ENCODE data around the gene DPF3. TPM values are rescaled to one million over a fixed set of nuclear protein-coding genes. Genes with fewer than 3 reads are reported as not detected.

DPF3 gene
- total RNA-seq, 4 donors from 2014 or later, result 1.1 to 4.7 (median 1.8) TPM

DNA sequence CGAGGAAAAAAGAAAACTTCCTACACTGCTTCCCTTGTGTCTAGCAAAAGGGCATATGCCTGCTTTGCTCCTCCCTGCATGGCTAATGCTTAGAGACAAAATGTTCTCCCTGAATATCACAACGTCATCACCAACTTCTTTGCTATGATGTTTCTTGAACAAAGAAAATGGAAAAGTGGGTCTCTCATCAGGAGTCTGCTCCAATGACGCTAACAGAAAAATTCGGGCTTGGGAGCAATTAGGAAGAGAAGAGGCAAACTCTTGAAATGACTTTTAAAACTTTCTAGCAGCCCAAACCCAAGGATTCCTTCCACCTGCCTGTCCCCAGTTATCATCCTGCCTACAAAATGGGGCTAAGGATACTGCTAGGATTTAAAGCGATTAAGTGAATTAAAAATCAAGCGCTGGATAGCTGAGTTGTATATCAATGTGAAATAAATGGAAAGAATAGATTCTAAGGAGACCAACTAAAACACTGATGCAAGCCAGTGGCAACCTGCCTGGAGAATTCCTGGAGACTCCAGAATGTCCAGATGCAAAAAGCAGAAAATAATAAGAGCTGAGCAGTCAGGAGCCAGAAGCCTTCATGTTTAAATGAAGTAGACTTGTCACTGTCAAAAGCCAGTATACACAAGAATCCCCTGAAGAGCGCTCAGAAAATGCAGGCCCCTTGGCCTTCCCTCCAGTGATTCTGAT lies 183.8 kb downstream of the DPF3 start:
- no peak overlapping the region for H3K4me3 ChIP-seq (ENCODE audit: low read depth, poor library complexity, severe bottlenecking)
- intact Hi-C loops (cut with DNase I; ENCODE audit: low total_unique reads), result no loop called here
- no peak for TF ChIP-seq POLR2A (IDR thresholded peaks at IDR 0.05)
- TF ChIP-seq, protein P1, sequence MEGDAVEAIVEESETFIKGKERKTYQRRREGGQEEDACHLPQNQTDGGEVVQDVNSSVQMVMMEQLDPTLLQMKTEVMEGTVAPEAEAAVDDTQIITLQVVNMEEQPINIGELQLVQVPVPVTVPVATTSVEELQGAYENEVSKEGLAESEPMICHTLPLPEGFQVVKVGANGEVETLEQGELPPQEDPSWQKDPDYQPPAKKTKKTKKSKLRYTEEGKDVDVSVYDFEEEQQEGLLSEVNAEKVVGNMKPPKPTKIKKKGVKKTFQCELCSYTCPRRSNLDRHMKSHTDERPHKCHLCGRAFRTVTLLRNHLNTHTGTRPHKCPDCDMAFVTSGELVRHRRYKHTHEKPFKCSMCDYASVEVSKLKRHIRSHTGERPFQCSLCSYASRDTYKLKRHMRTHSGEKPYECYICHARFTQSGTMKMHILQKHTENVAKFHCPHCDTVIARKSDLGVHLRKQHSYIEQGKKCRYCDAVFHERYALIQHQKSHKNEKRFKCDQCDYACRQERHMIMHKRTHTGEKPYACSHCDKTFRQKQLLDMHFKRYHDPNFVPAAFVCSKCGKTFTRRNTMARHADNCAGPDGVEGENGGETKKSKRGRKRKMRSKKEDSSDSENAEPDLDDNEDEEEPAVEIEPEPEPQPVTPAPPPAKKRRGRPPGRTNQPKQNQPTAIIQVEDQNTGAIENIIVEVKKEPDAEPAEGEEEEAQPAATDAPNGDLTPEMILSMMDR (IDR thresholded peaks at IDR 0.05), result no peak
- WGBS, 2 donors, result 88 to 93% methylated on average over 7 of the region's 7 CpGs
- DNase-seq (ENCODE audit: low spot score in 2 of 2), result no peak

DNA sequence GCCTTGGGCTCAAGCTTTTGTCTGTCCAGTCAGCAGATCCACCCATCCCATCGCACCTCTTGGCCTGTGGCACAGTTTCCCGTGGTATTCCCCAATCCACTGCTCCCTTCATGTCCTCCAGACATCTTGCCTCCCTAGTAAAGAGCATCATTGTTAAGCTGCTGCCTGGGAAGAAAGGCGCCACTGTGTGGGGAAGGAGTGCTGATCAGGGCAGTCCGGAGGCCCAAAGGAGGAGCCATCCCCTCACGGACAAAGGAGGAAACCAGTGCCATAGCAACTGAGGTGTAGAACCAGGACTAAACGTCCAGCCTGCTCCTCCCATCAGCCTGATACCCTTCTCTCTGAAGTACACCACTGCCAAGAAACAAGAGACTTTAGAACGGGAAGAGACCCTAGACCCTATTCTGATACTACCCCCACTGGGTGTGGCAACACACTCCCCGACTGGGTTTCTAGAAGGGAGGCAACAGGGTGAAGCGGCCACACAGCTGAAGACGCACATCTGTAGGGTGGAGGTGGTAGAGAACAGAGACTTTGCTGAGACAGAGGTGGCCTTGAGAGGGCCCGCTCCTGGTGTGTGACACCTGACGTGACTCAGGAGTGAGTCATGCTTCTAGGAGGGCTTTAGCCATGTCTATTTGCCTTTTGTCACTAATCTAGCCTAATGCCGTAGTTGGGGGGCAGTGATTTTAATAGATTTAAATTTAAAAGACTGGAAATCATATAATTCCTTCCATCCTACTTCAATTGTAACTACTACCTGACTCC lies 185.0 kb downstream of the DPF3 start:
- no peak overlapping the region for H3K4me3 ChIP-seq (ENCODE audit: low read depth, poor library complexity, severe bottlenecking)
- intact Hi-C loops (cut with DNase I; ENCODE audit: low total_unique reads), result no loop called here

DNA sequence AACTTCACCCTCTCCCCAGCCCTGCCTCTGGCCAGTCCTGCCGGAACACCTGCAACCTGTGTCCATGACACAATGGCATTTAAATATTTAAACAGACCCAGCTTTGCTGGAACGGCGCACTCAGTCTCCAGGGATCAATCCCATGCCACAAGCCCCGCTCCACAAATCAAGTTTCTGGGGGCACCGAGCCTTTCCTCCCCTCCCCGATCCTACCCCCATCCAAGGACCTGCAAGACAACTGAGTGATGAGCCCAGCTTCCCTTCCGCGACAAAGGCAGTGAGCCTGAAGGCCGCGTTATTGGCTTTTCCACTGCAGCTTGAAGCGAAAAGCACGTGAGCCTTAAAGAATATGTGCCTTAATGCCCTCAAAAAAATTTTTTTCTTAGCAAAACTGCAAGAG lies 185.7 kb downstream of the DPF3 start:
- intact Hi-C loops (cut with DNase I; ENCODE audit: low total_unique reads), result no loop called here
- H3K4me3 ChIP-seq (ENCODE audit: low read depth, poor library complexity, severe bottlenecking), result no peak overlapping the region
- WGBS, 2 donors, result 88 to 89% methylated on average over 12 of the region's 12 CpGs
- DNase-seq (ENCODE audit: low spot score in 2 of 2), result no peak
- TF ChIP-seq POLR2A (IDR thresholded peaks at IDR 0.05), result no peak
- TF ChIP-seq, protein P1 (IDR thresholded peaks at IDR 0.05), result no peak

More for the DNA sequence above, 185.0 kb downstream of the DPF3 start:
- WGBS, 2 donors, result 78 to 80% methylated on average over 13 of the region's 13 CpGs
- DNase-seq (ENCODE audit: low spot score in 2 of 2), result no peak
- TF ChIP-seq, protein P1 (IDR thresholded peaks at IDR 0.05), result no peak
- no peak for TF ChIP-seq POLR2A (IDR thresholded peaks at IDR 0.05)

DNA sequence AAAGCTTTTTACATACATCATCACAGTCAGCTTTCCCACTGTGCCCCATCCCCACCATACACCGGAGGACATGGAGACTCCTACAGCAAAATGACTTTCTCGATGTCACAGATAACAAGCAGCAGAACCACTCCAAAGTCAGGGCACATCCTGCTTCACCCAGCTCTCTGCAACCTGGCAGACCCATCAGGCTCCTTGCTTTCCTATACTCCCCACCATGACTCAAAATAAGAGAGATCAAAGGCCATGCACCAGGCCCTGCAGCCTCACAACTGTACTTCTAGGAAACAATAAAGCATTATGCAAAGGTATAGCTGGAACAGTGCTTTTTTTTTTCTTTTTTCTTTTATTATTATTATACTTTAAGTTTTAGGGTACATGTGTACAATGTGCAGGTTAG lies 187.4 kb downstream of the DPF3 start:
- 87 to 89% methylated on average over 2 of the region's 2 CpGs for WGBS, 2 donors
- no peak for DNase-seq (ENCODE audit: low spot score in 2 of 2)
- intact Hi-C loops (cut with DNase I; ENCODE audit: low total_unique reads), result no loop called here
- TF ChIP-seq, protein P1 (IDR thresholded peaks at IDR 0.05), result no peak
- no peak for TF ChIP-seq POLR2A (IDR thresholded peaks at IDR 0.05)
- H3K4me3 ChIP-seq (ENCODE audit: low read depth, poor library complexity, severe bottlenecking), result no peak overlapping the region

DNA sequence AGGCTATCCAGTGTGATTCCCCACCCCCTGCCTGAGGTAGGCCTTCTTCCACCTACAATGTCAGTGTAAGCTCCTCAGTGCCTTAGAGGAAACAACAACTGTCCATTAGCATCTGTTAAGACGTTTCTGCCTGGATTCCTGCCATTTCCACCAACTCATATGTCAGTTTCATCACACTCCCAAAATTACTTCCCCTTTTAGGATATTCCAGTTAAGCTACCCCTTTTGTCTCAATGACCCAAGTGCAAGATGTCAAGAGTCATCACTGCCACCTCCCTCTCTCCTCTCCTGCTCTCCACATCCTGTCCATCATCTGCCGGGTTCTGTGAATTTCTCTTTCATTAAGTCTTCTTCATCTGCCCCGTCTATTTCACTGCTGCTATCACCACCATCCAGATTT lies 189.4 kb downstream of the DPF3 start:
- no peak overlapping the region for H3K4me3 ChIP-seq (ENCODE audit: low read depth, poor library complexity, severe bottlenecking)
- 48 to 54% methylated on average over 3 of the region's 3 CpGs for WGBS, 2 donors
- TF ChIP-seq, protein P1 (IDR thresholded peaks at IDR 0.05), result no peak
- no peak for TF ChIP-seq POLR2A (IDR thresholded peaks at IDR 0.05)
- intact Hi-C loops (cut with DNase I; ENCODE audit: low total_unique reads), result no loop called here
- no peak for DNase-seq (ENCODE audit: low spot score in 2 of 2)

Measured in lower leg skin (tissue), 4 donors.